Thoracic aorta (tissue), 2 donors: ENCODE results near the gene ZNF275. TPM values are rescaled to one million over a fixed set of nuclear protein-coding genes. Genes with fewer than 3 reads are reported as not detected.

Experiments used
- ATAC-seq: fragments of 150-250 bp; one replicate; pipeline ENCODE4 v1.8.0; 2017; ENCODE audit warnings: low read depth; ENCODE audit not compliant: insufficient number of reproducible peaks, low FRiP score
- DNase-seq: peaks from one replicate; pipeline ENCODE4 v3.0.0-alpha.2; 2020; ENCODE audit warnings: low spot score
- H3K27ac ChIP-seq, 2 donors: fragments of 200-600 bp; sonication (generic); 1 replicate in 1 of 2; 2 replicates in 1 of 2; pipeline ENCODE4 v1.5.1; 2016; ENCODE audit warnings: mild to moderate bottlenecking in 2 of 2, moderate library complexity in 2 of 2
- H3K27me3 ChIP-seq: fragments of 200-600 bp; sonication (generic); replicated peaks from 2 replicates; pipeline ENCODE4 v1.6.0; 2016; ENCODE audit warnings: mild to moderate bottlenecking; ENCODE audit not compliant: insufficient read depth
- H3K36me3 ChIP-seq: fragments of 200-600 bp; sonication (generic); one replicate; pipeline ENCODE4 v1.5.1; 2016
- H3K4me1 ChIP-seq, 2 donors: fragments of 200-600 bp; sonication (generic); 1 replicate in 1 of 2; 2 replicates in 1 of 2; pipeline versions ENCODE4 v1.5.1 to v1.6.0; 2016; ENCODE audit warnings: low read depth in 2 of 2, mild to moderate bottlenecking in 1 of 2; ENCODE audit not compliant: control insufficient read depth in 1 of 2
- H3K4me3 ChIP-seq: fragments of 200-600 bp; sonication (generic); 2 replicates; pipeline ENCODE4 v1.5.1; 2016; ENCODE audit warnings: mild to moderate bottlenecking
- H3K9me3 ChIP-seq: fragments of 200-600 bp; sonication (generic); 2 replicates; pipeline ENCODE4 v1.5.1; 2016
- total RNA-seq, 2 donors: library from RNA; depleted of rRNA; stranded (reverse); fragments of >200 nt; gene quantifications; one replicate each; pipeline versions ENCODE4 v1.1.0 to v1.2.3, GENCODE V29; 2016
- TF ChIP-seq, protein P1 (sequence below): fragments of 200-600 bp; sonication (generic); IDR thresholded peaks from one replicate; pipeline ENCODE4 v1.5.1; 2019; ENCODE audit warnings: antibody characterized with exemption

ZNF275 gene
- total RNA-seq, 2 donors from 2014 or later = 14.5 to 17.1 TPM

DNA sequence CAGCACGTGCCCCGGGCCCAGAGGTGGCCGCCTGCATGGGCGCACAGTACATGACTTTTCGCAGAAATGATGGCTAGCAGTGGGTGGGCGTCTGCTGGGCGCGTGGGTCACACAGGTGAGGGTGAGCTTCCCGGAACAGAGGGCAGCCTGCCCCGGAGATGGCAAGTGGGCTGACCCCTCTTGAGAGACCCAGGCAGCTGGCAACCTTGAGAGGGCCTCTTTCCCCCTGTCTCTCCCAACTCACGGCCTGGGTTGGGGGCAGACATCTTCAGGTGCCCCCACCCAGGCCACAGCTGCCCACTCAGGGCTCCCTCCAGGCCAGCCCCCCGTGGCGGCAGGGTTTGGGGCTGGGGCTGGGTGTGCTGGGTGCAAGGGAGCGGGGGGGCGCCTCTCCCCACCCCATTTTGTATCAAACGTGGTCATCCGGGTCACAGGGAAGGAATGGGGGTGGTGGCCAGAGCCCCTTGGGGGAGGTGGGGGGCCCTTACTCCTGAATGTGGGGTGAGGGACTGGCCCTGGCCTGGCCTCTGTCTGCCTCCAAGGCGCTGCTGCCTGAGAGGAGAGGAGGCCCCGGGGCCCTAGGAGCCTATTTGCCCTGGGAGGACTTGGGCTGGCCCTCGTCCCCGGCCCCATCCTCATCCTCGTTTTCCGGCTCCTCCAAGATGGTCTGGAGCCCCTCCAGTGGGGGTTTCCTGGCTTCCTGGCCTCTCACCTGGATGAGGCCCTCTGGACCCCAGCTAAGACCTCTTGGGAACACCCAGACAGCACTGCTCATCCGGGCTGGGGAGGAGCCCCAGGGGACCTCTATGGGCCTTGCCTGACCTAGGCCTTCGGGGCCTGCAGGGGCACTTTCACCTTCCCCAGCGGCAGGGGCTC lies 62.6 kb downstream of the ZNF275 start:
- Histone ChIP-seq H3K9me3 (no peaks in the 10 kb centered on the region), H3K27me3 (no peaks in the 10 kb centered on the region), H3K36me3 (no peaks in the 10 kb centered on the region), H3K4me1 (no peaks in the 10 kb centered on the region), H3K4me3 (no peak overlapping the region), H3K27ac (no peak overlapping the region)
- TF ChIP-seq, protein P1, sequence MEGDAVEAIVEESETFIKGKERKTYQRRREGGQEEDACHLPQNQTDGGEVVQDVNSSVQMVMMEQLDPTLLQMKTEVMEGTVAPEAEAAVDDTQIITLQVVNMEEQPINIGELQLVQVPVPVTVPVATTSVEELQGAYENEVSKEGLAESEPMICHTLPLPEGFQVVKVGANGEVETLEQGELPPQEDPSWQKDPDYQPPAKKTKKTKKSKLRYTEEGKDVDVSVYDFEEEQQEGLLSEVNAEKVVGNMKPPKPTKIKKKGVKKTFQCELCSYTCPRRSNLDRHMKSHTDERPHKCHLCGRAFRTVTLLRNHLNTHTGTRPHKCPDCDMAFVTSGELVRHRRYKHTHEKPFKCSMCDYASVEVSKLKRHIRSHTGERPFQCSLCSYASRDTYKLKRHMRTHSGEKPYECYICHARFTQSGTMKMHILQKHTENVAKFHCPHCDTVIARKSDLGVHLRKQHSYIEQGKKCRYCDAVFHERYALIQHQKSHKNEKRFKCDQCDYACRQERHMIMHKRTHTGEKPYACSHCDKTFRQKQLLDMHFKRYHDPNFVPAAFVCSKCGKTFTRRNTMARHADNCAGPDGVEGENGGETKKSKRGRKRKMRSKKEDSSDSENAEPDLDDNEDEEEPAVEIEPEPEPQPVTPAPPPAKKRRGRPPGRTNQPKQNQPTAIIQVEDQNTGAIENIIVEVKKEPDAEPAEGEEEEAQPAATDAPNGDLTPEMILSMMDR = no peak
- DNase-seq = no peak
- ATAC-seq = no peak

- H3K27ac ChIP-seq = no peak overlapping the region
- no peaks in the 10 kb centered on the region for H3K27me3 ChIP-seq
- H3K4me1 ChIP-seq = no peaks in the 10 kb centered on the region
- no peaks in the 10 kb centered on the region for H3K36me3 ChIP-seq
- TF ChIP-seq, protein P1 = no peak
- ATAC-seq (no peak), DNase-seq (no peak)
- no peaks in the 10 kb centered on the region for H3K9me3 ChIP-seq
- H3K4me3 ChIP-seq = no peak overlapping the region
Observed at GRCh38 chrX:153397256-153397960, 63.5 kb downstream of the ZNF275 start.

DNA sequence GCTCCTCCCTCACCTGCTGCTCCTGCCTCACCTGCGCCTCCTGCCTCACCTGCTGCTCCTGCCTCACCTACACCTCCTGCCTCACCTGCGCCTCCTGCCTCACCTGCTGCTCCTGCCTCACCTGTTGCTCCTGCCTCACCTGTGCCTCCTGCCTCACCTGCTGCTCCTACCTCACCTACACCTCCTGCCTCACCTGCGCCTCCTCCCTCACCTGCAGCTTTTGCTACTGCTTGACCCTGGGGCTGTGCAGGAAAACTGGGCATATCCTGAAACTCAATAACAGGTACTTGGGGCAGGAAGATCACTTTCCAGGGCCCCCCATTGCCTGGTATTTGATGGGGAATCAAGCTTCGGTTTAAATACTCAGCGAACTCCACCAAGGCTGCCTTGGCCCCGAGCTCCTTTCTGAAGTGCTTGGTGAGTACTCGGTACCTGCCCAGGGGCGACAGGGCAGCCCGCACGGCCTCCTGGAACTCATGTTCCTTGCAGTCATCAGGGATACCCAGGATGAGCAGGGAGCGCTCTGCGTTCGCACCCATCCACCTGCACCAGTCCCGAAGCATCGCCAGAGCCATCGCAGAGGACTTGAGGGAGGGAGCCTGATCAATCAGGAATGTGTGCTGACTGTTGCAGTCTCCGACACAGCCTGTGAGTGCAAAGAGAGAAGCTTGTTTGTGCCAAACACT lies 64.5 kb downstream of the ZNF275 start:
- DNase-seq = no peak
- no peaks in the 10 kb centered on the region for H3K36me3 ChIP-seq
- ATAC-seq = no peak
- H3K27me3 ChIP-seq = no peaks in the 10 kb centered on the region
- TF ChIP-seq, protein P1 = no peak
- H3K9me3 ChIP-seq = no peaks in the 10 kb centered on the region
- H3K4me3 ChIP-seq = no peak overlapping the region
- H3K27ac ChIP-seq = no peak overlapping the region
- no peaks in the 10 kb centered on the region for H3K4me1 ChIP-seq

- ATAC-seq (no peak), DNase-seq (no peak)
- Histone ChIP-seq H3K4me1 (no peaks in the 10 kb centered on the region), H3K27ac (no peak overlapping the region), H3K4me3 (no peak overlapping the region), H3K36me3 (no peaks in the 10 kb centered on the region), H3K9me3 (no peaks in the 10 kb centered on the region), H3K27me3 (no peaks in the 10 kb centered on the region)
- TF ChIP-seq, protein P1 = peak; percentile 26
Observed at GRCh38 chrX:153400146-153401132, 66.5 kb downstream of the ZNF275 start.
